ENCODE data around the gene RRP7A.

GRCh38 chr22:42544686-42545085 lies 25.1 kb upstream of the RRP7A start:
- no peak for TF ChIP-seq ZBTB7A (CRISPR knock-in tag; IDR thresholded peaks at IDR 0.05)
- TF ChIP-seq NFIC (IDR thresholded peaks at IDR 0.05; ENCODE audit: low read length) = no peak
- TF ChIP-seq RAD21 (CRISPR knock-in tag; IDR thresholded peaks at IDR 0.05) = no peak
- TF ChIP-seq KDM1A (CRISPR knock-in tag; IDR thresholded peaks at IDR 0.05) = no peak
- TF ChIP-seq BRD4 (CRISPR knock-in tag; IDR thresholded peaks at IDR 0.05) = no peak
- TF ChIP-seq BCL3 (CRISPR knock-in tag; IDR thresholded peaks at IDR 0.05) = no peak
- no peak for TF ChIP-seq POLR2AphosphoS5 (IDR thresholded peaks at IDR 0.05; ENCODE audit: low read depth, low read length)
- TF ChIP-seq, protein P1, sequence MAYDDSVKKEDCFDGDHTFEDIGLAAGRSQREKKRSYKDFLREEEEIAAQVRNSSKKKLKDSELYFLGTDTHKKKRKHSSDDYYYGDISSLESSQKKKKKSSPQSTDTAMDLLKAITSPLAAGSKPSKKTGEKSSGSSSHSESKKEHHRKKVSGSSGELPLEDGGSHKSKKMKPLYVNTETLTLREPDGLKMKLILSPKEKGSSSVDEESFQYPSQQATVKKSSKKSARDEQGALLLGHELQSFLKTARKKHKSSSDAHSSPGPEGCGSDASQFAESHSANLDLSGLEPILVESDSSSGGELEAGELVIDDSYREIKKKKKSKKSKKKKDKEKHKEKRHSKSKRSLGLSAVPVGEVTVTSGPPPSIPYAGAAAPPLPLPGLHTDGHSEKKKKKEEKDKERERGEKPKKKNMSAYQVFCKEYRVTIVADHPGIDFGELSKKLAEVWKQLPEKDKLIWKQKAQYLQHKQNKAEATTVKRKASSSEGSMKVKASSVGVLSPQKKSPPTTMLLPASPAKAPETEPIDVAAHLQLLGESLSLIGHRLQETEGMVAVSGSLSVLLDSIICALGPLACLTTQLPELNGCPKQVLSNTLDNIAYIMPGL (CRISPR knock-in tag; IDR thresholded peaks at IDR 0.05; ENCODE audit: borderline replicate concordance in 1 of 2, low read depth in 1 of 2) = no peak
